Hepatocyte (in vitro differentiated cells): Measurements from ENCODE around the gene SLC7A8.

Source experiments
- CTCF ChIP-seq: fragments of 200-600 bp; sonication (generic); IDR thresholded peaks from 2 replicates; pipeline ENCODE4 v1.5.1; 2016; ENCODE audit warnings: antibody characterized with exemption, mild to moderate bottlenecking; ENCODE audit not compliant: poor library complexity
- EZH2 ChIP-seq: fragments of 200-600 bp; sonication (generic); IDR thresholded peaks from 2 replicates; pipeline ENCODE4 v1.6.1; 2016; ENCODE audit warnings: antibody characterized with exemption, mild to moderate bottlenecking, borderline replicate concordance
- EZH2phosphoT487 ChIP-seq: fragments of 200-600 bp; sonication (generic); IDR thresholded peaks from one replicate; pipeline ENCODE4 v1.6.1; 2018; ENCODE audit warnings: antibody characterized with exemption, mild to moderate bottlenecking, low read depth, moderate library complexity; ENCODE audit not compliant: unreplicated experiment, severe bottlenecking

DNA sequence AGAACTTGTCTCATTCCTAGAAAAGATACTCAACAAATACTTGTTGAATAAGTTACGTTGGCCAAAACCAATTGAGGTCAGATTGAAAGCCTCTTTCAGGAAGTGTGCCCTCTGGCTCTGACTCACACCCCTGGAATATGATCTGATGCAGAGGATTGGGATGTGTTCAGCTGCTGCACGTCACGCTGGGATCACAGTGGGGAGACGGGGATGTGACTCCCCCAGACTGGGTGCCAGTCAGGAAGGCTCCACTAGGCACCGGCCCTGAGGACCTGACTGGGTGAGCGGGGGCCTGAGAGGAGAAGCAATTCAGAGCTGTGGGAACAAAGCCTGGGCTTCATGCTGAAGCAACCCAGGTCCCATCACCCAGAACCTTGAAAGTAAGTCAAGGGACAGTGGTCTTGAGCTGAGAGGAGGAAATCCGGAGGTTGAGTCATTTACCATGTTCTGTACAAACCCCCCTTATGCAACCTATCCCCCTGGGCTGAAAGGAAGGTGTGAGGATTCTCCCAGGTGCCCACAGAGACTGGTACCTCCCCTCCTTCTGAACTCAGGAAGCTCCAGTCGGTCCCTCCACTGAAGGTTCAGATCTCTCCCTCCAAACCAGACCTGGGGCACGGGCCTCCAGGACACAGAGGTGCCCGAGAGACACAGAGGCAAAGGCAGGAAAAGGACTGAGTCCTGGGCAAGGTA, 68.3 kb downstream of the SLC7A8 start:
- TF ChIP-seq EZH2phosphoT487 (no peak), CTCF (no peak), EZH2 (no peak)
